Glomerular endothelial cell (primary cell): ENCODE data around the gene SPI1. TPM values are rescaled to one million over a fixed set of nuclear protein-coding genes. Genes with fewer than 3 reads are reported as not detected.
A peak's percentile ranks its signal among the peaks of the same experiment; 100 is the strongest.

Experiments used
- DNase-seq: peaks from one replicate; pipeline ENCODE4 v3.0.0-alpha.2; 2011; ENCODE audit warnings: low read depth, low spot score; ENCODE audit errors: extremely low read depth
- total RNA-seq: library from RNA; depleted of rRNA; stranded (reverse); fragments of >200 nt; gene quantifications from 2 replicates; pipeline ENCODE4 v1.2.3, GENCODE V29; 2015

SPI1 gene
- total RNA-seq, result not detected in 2 replicates

- DNase-seq, result no peak
These were observed at the start of gene SPI1 for GRCh38 chr11:47378010-47378835. Gene SPI1, minus strand, starts transcription at chr11:47378547. Its CDS starts 194 bp downstream, at chr11:47378353.

GRCh38 chr11:47426062-47426956 lies 48.0 kb upstream of the SPI1 start, which contains the start of gene PSMC3:
Gene PSMC3, minus strand, starts transcription at chr11:47426439. Its CDS starts 160 bp downstream, at chr11:47426279.
- peak; percentile 63 for DNase-seq

GRCh38 chr11:47425611-47426010 lies 47.3 kb upstream of the SPI1 start:
- no peak for DNase-seq

- DNase-seq, result no peak
These were observed 40.3 kb upstream of the SPI1 start for GRCh38 chr11:47418454-47419259.

GRCh38 chr11:47417712-47418111 lies 39.4 kb upstream of the SPI1 start:
- no peak for DNase-seq

GRCh38 chr11:47415949-47416472 lies 37.7 kb upstream of the SPI1 start:
- peak; percentile 61 for DNase-seq

- DNase-seq, result no peak
These were observed 36.9 kb upstream of the SPI1 start for GRCh38 chr11:47415091-47415854.

- no peak for DNase-seq
These were observed 36.3 kb upstream of the SPI1 start for GRCh38 chr11:47414685-47415070.

- no peak for DNase-seq
These were observed 35.7 kb upstream of the SPI1 start for GRCh38 chr11:47413908-47414684.

GRCh38 chr11:47413351-47413750 lies 35.0 kb upstream of the SPI1 start:
- no peak for DNase-seq

- no peak for DNase-seq
These were observed 33.8 kb upstream of the SPI1 start for GRCh38 chr11:47411884-47412746.

GRCh38 chr11:47410370-47411264 lies 32.3 kb upstream of the SPI1 start:
- DNase-seq, result no peak

GRCh38 chr11:47409440-47410369 lies 31.4 kb upstream of the SPI1 start:
- DNase-seq, result no peak

- DNase-seq, result peak; percentile 48
These were observed 30.5 kb upstream of the SPI1 start for GRCh38 chr11:47408598-47409439.
